Measurements from ENCODE around the gene CARD8. TPM values are rescaled to one million over a fixed set of nuclear protein-coding genes. Genes with fewer than 3 reads are reported as not detected.
"Not testable (repeated sequence)": the region's sequence is repeated elsewhere in the genome, so short reads cannot be mapped to it uniquely, and the experiment has no call there.

CARD8 gene
- total RNA-seq, 2 experiments from 2014 or later, result 71.1 to 73.1 TPM

GRCh38 chr19:48221628-48222027, 34.1 kb downstream of the CARD8 start:
- Histone ChIP-seq H3K9me3 (ENCODE audit: control insufficient read depth in 1 of 2, insufficient read depth in 1 of 2, low read length in 2 of 2) (no peaks in the 10 kb centered on the region), H3K27me3 (ENCODE audit: control insufficient read depth in 1 of 2, insufficient read depth in 2 of 2, low read length in 2 of 2) (no peaks in the 10 kb centered on the region), H3K27ac (ENCODE audit: low read depth in 1 of 2, low read length in 2 of 2) (no peak overlapping the region), H3K4me1 (ENCODE audit: insufficient read depth, low read length) (no peaks in the 10 kb centered on the region), H3K36me3 (ENCODE audit: insufficient read depth, low read length) (peaks cover 74% of the 10 kb centered on the region), H3K4me3 (ENCODE audit: low read length) (no peak overlapping the region)
- Mint-ChIP-seq H3K27me3 (no peaks in the 10 kb centered on the region), H3K4me1 (ENCODE audit: low read depth) (no peaks in the 10 kb centered on the region), H3K9me3 (no peaks in the 10 kb centered on the region), H3K27ac (peak overlapping the region; percentile 16), H3K4me3 (no peak overlapping the region), H3K36me3 (ENCODE audit: low read depth) (peaks cover 73% of the 10 kb centered on the region)
- CTCF ChIA-PET, result no interaction called here
- ATAC-seq (ENCODE audit: poor library complexity), result no peak
- intact Hi-C loops (cut with DNase I, micrococcal nuclease), result no loop called here
- TF ChIP-seq CTCF (IDR thresholded peaks at IDR 0.05), result no peak
- POLR2A ChIA-PET, result interaction anchor here (1.6 kb wide), 1 partner anchor 9 kb away, joined by 3 read pairs; no protein-coding TSS in a partner anchor
- no peak for DNase-seq

GRCh38 chr19:48220784-48221183, 34.9 kb downstream of the CARD8 start:
- H3K27me3 Mint-ChIP-seq; H3K4me1 Mint-ChIP-seq (ENCODE audit: low read depth); H3K27ac Mint-ChIP-seq; H3K9me3 Mint-ChIP-seq; H3K27me3 ChIP-seq (ENCODE audit: control insufficient read depth in 1 of 2, insufficient read depth in 2 of 2, low read length in 2 of 2); H3K9me3 ChIP-seq (ENCODE audit: control insufficient read depth in 1 of 2, insufficient read depth in 1 of 2, low read length in 2 of 2); H3K4me1 ChIP-seq (ENCODE audit: insufficient read depth, low read length); intact Hi-C loops (cut with DNase I, micrococcal nuclease); H3K4me3 Mint-ChIP-seq; ATAC-seq (ENCODE audit: poor library complexity); DNase-seq; H3K27ac ChIP-seq (ENCODE audit: low read depth in 1 of 2, low read length in 2 of 2); H3K4me3 ChIP-seq (ENCODE audit: low read length); CTCF ChIA-PET: not testable (repeated sequence)
- POLR2A ChIA-PET, result interaction anchor here (1.6 to 2.9 kb wide), 2 partner anchors 8 to 17 kb away, joined by 3 to 12 read pairs; no protein-coding TSS in a partner anchor
- H3K36me3 ChIP-seq (ENCODE audit: insufficient read depth, low read length), result peaks cover 76% of the 10 kb centered on the region
- H3K36me3 Mint-ChIP-seq (ENCODE audit: low read depth), result peaks cover 79% of the 10 kb centered on the region

- H3K4me3 ChIP-seq (ENCODE audit: low read length), result no peak overlapping the region
- no peaks in the 10 kb centered on the region for H3K9me3 ChIP-seq (ENCODE audit: control insufficient read depth in 1 of 2, insufficient read depth in 1 of 2, low read length in 2 of 2)
- H3K27me3 Mint-ChIP-seq, result no peaks in the 10 kb centered on the region
- ATAC-seq (ENCODE audit: poor library complexity) (no peak), DNase-seq (no peak)
- no peaks in the 10 kb centered on the region for H3K9me3 Mint-ChIP-seq
- no peak overlapping the region for H3K4me3 Mint-ChIP-seq
- H3K27ac ChIP-seq (ENCODE audit: low read depth in 1 of 2, low read length in 2 of 2), result no peak overlapping the region
- TF ChIP-seq CTCF (IDR thresholded peaks at IDR 0.05), result no peak
- H3K27me3 ChIP-seq (ENCODE audit: control insufficient read depth in 1 of 2, insufficient read depth in 2 of 2, low read length in 2 of 2), result no peaks in the 10 kb centered on the region
- peaks cover 75% of the 10 kb centered on the region for H3K36me3 ChIP-seq (ENCODE audit: insufficient read depth, low read length)
- POLR2A ChIA-PET, result interaction anchor here (2.9 kb wide), 1 partner anchor 16 kb away, joined by 12 read pairs; no protein-coding TSS in a partner anchor
- peaks cover 4% of the 10 kb centered on the region for H3K4me1 Mint-ChIP-seq (ENCODE audit: low read depth)
- peaks cover 85% of the 10 kb centered on the region for H3K36me3 Mint-ChIP-seq (ENCODE audit: low read depth)
- no peak overlapping the region for H3K27ac Mint-ChIP-seq
- intact Hi-C loops (cut with DNase I, micrococcal nuclease), result no loop called here
- CTCF ChIA-PET, result interaction anchor here (0.7 to 0.9 kb wide), 2 partner anchors 9 to 11 kb away, joined by 3 read pairs; no protein-coding TSS in a partner anchor
- H3K4me1 ChIP-seq (ENCODE audit: insufficient read depth, low read length), result no peaks in the 10 kb centered on the region
These were observed 36.7 kb downstream of the CARD8 start for GRCh38 chr19:48218997-48219396.

GRCh38 chr19:48216933-48217332, 38.8 kb downstream of the CARD8 start:
- no peak overlapping the region for H3K27ac ChIP-seq (ENCODE audit: low read depth in 1 of 2, low read length in 2 of 2)
- Mint-ChIP-seq H3K4me1 (ENCODE audit: low read depth) (peaks cover 4% of the 10 kb centered on the region), H3K27ac (no peak overlapping the region), H3K36me3 (ENCODE audit: low read depth) (peaks cover 91% of the 10 kb centered on the region), H3K27me3 (no peaks in the 10 kb centered on the region), H3K4me3 (no peak overlapping the region), H3K9me3 (no peaks in the 10 kb centered on the region)
- DNase-seq (no peak), ATAC-seq (ENCODE audit: poor library complexity) (no peak)
- H3K4me1 ChIP-seq (ENCODE audit: insufficient read depth, low read length), result no peaks in the 10 kb centered on the region
- H3K36me3 ChIP-seq (ENCODE audit: insufficient read depth, low read length), result peaks cover 85% of the 10 kb centered on the region
- intact Hi-C loops (cut with DNase I, micrococcal nuclease), result no loop called here
- H3K9me3 ChIP-seq (ENCODE audit: control insufficient read depth in 1 of 2, insufficient read depth in 1 of 2, low read length in 2 of 2), result no peaks in the 10 kb centered on the region
- H3K4me3 ChIP-seq (ENCODE audit: low read length), result no peak overlapping the region
- no peaks in the 10 kb centered on the region for H3K27me3 ChIP-seq (ENCODE audit: control insufficient read depth in 1 of 2, insufficient read depth in 2 of 2, low read length in 2 of 2)
- no peak for TF ChIP-seq CTCF (IDR thresholded peaks at IDR 0.05)
- POLR2A ChIA-PET, result interaction anchor here (0.9 kb wide), 1 partner anchor 13 kb away, joined by 3 read pairs; no protein-coding TSS in a partner anchor
- CTCF ChIA-PET, result interaction anchor here (3.4 kb wide), 1 partner anchor 43 kb away, joined by 11 read pairs; no protein-coding TSS in a partner anchor
